ENCODE measurements around the gene GTF3A. TPM values are rescaled to one million over a fixed set of nuclear protein-coding genes. Genes with fewer than 3 reads are reported as not detected.

Gene GTF3A
- total RNA-seq, 1 experiment from 2014 or later, result 88.7 TPM

- no peak overlapping the region for H3K27ac Mint-ChIP-seq
- ATAC-seq (no peak), DNase-seq (ENCODE audit: low spot score) (no peak)
- no peaks in the 10 kb centered on the region for H3K9me3 Mint-ChIP-seq
- POLR2A ChIA-PET, result no interaction called here
- no peak overlapping the region for H3K4me3 Mint-ChIP-seq
- TF ChIP-seq FOXP1 (CRISPR knock-in tag; IDR thresholded peaks at IDR 0.05; ENCODE audit: borderline replicate concordance) (no peak), PRRX2 (CRISPR knock-in tag; IDR thresholded peaks at IDR 0.05) (no peak), FOXJ3 (CRISPR knock-in tag; IDR thresholded peaks at IDR 0.05; ENCODE audit: borderline replicate concordance) (no peak), JAZF1 (CRISPR knock-in tag; IDR thresholded peaks at IDR 0.05) (no peak), ATF6 (CRISPR knock-in tag; IDR thresholded peaks at IDR 0.05) (no peak), NR2C2 (CRISPR knock-in tag; IDR thresholded peaks at IDR 0.05) (no peak), ATF1 (CRISPR knock-in tag; IDR thresholded peaks at IDR 0.05) (no peak), ARID4B (CRISPR knock-in tag; IDR thresholded peaks at IDR 0.05; ENCODE audit: borderline replicate concordance) (no peak), ZNF232 (CRISPR knock-in tag; IDR thresholded peaks at IDR 0.05) (no peak), ZNF671 (CRISPR knock-in tag; IDR thresholded peaks at IDR 0.05) (no peak), TEAD4 (CRISPR knock-in tag; IDR thresholded peaks at IDR 0.05) (no peak), IRF1 (CRISPR knock-in tag; IDR thresholded peaks at IDR 0.05) (no peak), ZNF423 (CRISPR knock-in tag; IDR thresholded peaks at IDR 0.05) (no peak), MAX (CRISPR knock-in tag; IDR thresholded peaks at IDR 0.05) (no peak), GTF2I (CRISPR knock-in tag; conservative IDR thresholded peaks at IDR 0.05) (no peak), MYBL2 (CRISPR knock-in tag; IDR thresholded peaks at IDR 0.05) (no peak), FOXP4 (CRISPR knock-in tag; IDR thresholded peaks at IDR 0.05) (no peak), STAT6 (CRISPR knock-in tag; conservative IDR thresholded peaks at IDR 0.05; ENCODE audit: low read depth) (no peak)
- CTCF ChIA-PET, result interaction anchor here (2.1 kb wide), 1 partner anchor 86 kb away, joined by 12 read pairs; no protein-coding TSS in a partner anchor
- peaks cover 21% of the 10 kb centered on the region for H3K4me1 Mint-ChIP-seq
- H3K36me3 Mint-ChIP-seq, result peaks cover 2% of the 10 kb centered on the region; the same call in 1 of the 2 replicates
- H3K27me3 Mint-ChIP-seq (ENCODE audit: low read depth), result no peaks in the 10 kb centered on the region; the same call in 1 of the 2 replicates
These were observed 23.9 kb downstream of the GTF3A start for GRCh38 chr13:27448308-27448707.

Measured in WTC11 (cell line).